T47D (cell line): ENCODE data around the gene IL10.

ENCODE experiments used
- DNase-seq, 2 experiments: peaks; one replicate each; pipeline versions ENCODE4 v3.0.0 to v3.0.0-alpha.2; 2011 to 2012; ENCODE audit warnings: low read depth in 1 of 2, low spot score in 1 of 2
- JUND ChIP-seq: IDR thresholded peaks from 2 replicates; pipeline ENCODE4 v1.6.1; 2012; ENCODE audit warnings: low read depth
- in situ Hi-C: cut with HindIII; loops from 2 replicates; pipeline ENCODE4 v1.10.0; 2016; ENCODE audit warnings: low sequenced_read_pairs, low pct_unique_long_range_greater_than_20kb

IL10 gene

GRCh38 chr1:206732508-206732907, 39.8 kb downstream of the IL10 start:
- no peak for DNase-seq
- TF ChIP-seq JUND: no peak
- in situ Hi-C loops: no loop called here

- in situ Hi-C loops: no loop called here
- no peak for DNase-seq
- TF ChIP-seq JUND: no peak
Measured at GRCh38 chr1:206729507-206729906, 42.8 kb downstream of the IL10 start.

GRCh38 chr1:206729050-206729449, 43.2 kb downstream of the IL10 start:
- DNase-seq: no peak
- no peak for TF ChIP-seq JUND
- in situ Hi-C loops: no loop called here

GRCh38 chr1:206728697-206728987, 43.7 kb downstream of the IL10 start:
- TF ChIP-seq JUND: no peak
- in situ Hi-C loops: no loop called here
- DNase-seq: no peak

- DNase-seq: no peak
- TF ChIP-seq JUND: no peak
- in situ Hi-C loops: no loop called here
Measured at GRCh38 chr1:206727981-206728696, 44.2 kb downstream of the IL10 start.

GRCh38 chr1:206725109-206725963, 47.0 kb downstream of the IL10 start:
- in situ Hi-C loops: no loop called here

GRCh38 chr1:206723805-206724472, 48.4 kb downstream of the IL10 start:
- TF ChIP-seq JUND: no peak
- DNase-seq: no peak
- in situ Hi-C loops: no loop called here

More at GRCh38 chr1:206725109-206725963, 47.0 kb downstream of the IL10 start:
- no peak for TF ChIP-seq JUND
- peak; percentile 47 to 65 for DNase-seq

GRCh38 chr1:206723462-206723804, 48.9 kb downstream of the IL10 start:
- TF ChIP-seq JUND: no peak
- no peak for DNase-seq
- in situ Hi-C loops: no loop called here

GRCh38 chr1:206722751-206723461, 49.4 kb downstream of the IL10 start:
- no peak for TF ChIP-seq JUND
- DNase-seq: no peak
- in situ Hi-C loops: no loop called here

- in situ Hi-C loops: no loop called here
- DNase-seq: no peak
- TF ChIP-seq JUND: no peak
Measured at GRCh38 chr1:206721454-206721853, 50.8 kb downstream of the IL10 start.

- TF ChIP-seq JUND: no peak
- in situ Hi-C loops: no loop called here
- no peak for DNase-seq
Measured at GRCh38 chr1:206719169-206719839, 53.0 kb downstream of the IL10 start.

GRCh38 chr1:206717674-206717989, 54.7 kb downstream of the IL10 start:
- in situ Hi-C loops: no loop called here
- TF ChIP-seq JUND: no peak
- DNase-seq: no peak
